B cell (primary cell): ENCODE measurements around the gene MYOM1. TPM values are rescaled to one million over a fixed set of nuclear protein-coding genes. Genes with fewer than 3 reads are reported as not detected.

Experiments
- ATAC-seq: fragments of 200-7000 bp; cut with Tn5 transposase; one replicate; pipeline ENCODE4 v1.10.0; 2021; ENCODE audit warnings: low read depth, mild to moderate bottlenecking, moderate number of reproducible peaks, moderate library complexity
- CTCF ChIA-PET: fragments of 350-600 bp; sonication (Branson Sonifier 250); formaldehyde crosslinking; loops from one replicate; lab custom pipeline; 2021; ENCODE audit warnings: antibody characterized with exemption, inconsistent platforms; lab: Charles Lee
- POLR2A ChIA-PET: fragments of 350-600 bp; sonication (Branson Sonifier 250); formaldehyde crosslinking; loops from one replicate; lab custom pipeline; 2021; ENCODE audit warnings: antibody characterized with exemption; lab: Charles Lee
- DNase-seq: peaks from one replicate; pipeline ENCODE4 v3.0.0; 2013
- H2AFZ ChIP-seq: 2 replicates; pipeline ENCODE4 v1.6.1; 2012; ENCODE audit warnings: mild to moderate bottlenecking, low read depth, low read length; ENCODE audit not compliant: insufficient read depth, poor library complexity, severe bottlenecking
- H3K27ac ChIP-seq, 2 donors: 1 replicate in 1 of 2; 2 replicates in 1 of 2; pipeline ENCODE4 v1.5.1; 2012 to 2013; ENCODE audit warnings: low read length in 2 of 2, mild to moderate bottlenecking in 2 of 2, moderate library complexity in 1 of 2
- H3K27me3 ChIP-seq, 4 experiments: fragments of 200-600 bp in 1 of 4; sonication (generic) in 1 of 4; replicated peaks in 1 of 4; 1 replicate in 2 of 4; 2 replicates in 2 of 4; pipeline versions ENCODE4 v1.6.1 to v1.7.0; 2013 to 2016; ENCODE audit warnings: low read length in 3 of 4, mild to moderate bottlenecking in 2 of 4, mixed read lengths in 1 of 4, moderate library complexity in 1 of 4; ENCODE audit not compliant: insufficient read depth in 4 of 4, control insufficient read depth in 3 of 4; ENCODE audit errors: control extremely low read depth in 1 of 4
- H3K36me3 ChIP-seq, 2 experiments: replicated peaks in 1 of 2; 1 replicate in 1 of 2; 2 replicates in 1 of 2; pipeline versions ENCODE4 v1.6.1 to v1.7.1; 2013; ENCODE audit warnings: low read length in 1 of 2; ENCODE audit not compliant: insufficient read depth in 2 of 2, control insufficient read depth in 1 of 2; ENCODE audit errors: control extremely low read depth in 1 of 2, extremely low read depth in 1 of 2
- H3K4me1 ChIP-seq, 2 donors: fragments of 200-600 bp in 1 of 2; sonication (generic) in 1 of 2; 1 replicate in 1 of 2; 2 replicates in 1 of 2; pipeline versions ENCODE4 v1.5.1 to v1.6.1; 2013 to 2017; ENCODE audit warnings: low read length in 2 of 2; ENCODE audit not compliant: control insufficient read depth in 2 of 2, insufficient read depth in 2 of 2
- H3K4me2 ChIP-seq: replicated peaks from 2 replicates; pipeline ENCODE3; 2012; ENCODE audit warnings: mild to moderate bottlenecking, low read depth, low read length; ENCODE audit not compliant: poor library complexity, severe bottlenecking
- H3K4me3 ChIP-seq, 5 experiments: fragments of 200-600 bp in 1 of 5; sonication (generic) in 1 of 5; 1 replicate in 3 of 5; 2 replicates in 2 of 5; pipeline versions ENCODE4 v1.5.1 to v1.7.0; 2011 to 2016; ENCODE audit warnings: low read length in 4 of 5, mild to moderate bottlenecking in 4 of 5, low read depth in 2 of 5, control low read depth in 1 of 5, moderate library complexity in 1 of 5; ENCODE audit not compliant: insufficient read depth in 1 of 5; ENCODE audit errors: control extremely low read depth in 1 of 5, extremely low read depth in 1 of 5
- H3K79me2 ChIP-seq: fragments of 200-600 bp; sonication (generic); one replicate; pipeline ENCODE4 v1.6.0; 2016; ENCODE audit warnings: low read length; ENCODE audit not compliant: control insufficient read depth, insufficient read depth
- H3K9ac ChIP-seq: fragments of 200-600 bp; sonication (generic); 2 replicates; pipeline ENCODE4 v1.6.1; 2017; ENCODE audit warnings: mild to moderate bottlenecking, low read length, moderate library complexity
- H3K9me3 ChIP-seq, 3 donors: one replicate each; pipeline versions ENCODE4 v1.6.1 to v1.7.1; 2013; ENCODE audit warnings: low read length in 2 of 3; ENCODE audit not compliant: control insufficient read depth in 2 of 3, insufficient read depth in 1 of 3; ENCODE audit errors: control extremely low read depth in 1 of 3
- H4K20me1 ChIP-seq: 2 replicates; pipeline ENCODE4 v1.6.0; 2012; ENCODE audit warnings: mild to moderate bottlenecking, low read length; ENCODE audit not compliant: insufficient read depth, control insufficient read depth, poor library complexity, severe bottlenecking
- H3K27ac Mint-ChIP-seq: one replicate; pipeline ENCODE4 v1.8.0; 2021; ENCODE audit warnings: mixed read lengths
- H3K27me3 Mint-ChIP-seq: one replicate; pipeline ENCODE4 v1.8.0; 2021; ENCODE audit warnings: mixed read lengths
- H3K4me1 Mint-ChIP-seq: one replicate; pipeline ENCODE4 v1.8.0; 2021; ENCODE audit warnings: mixed read lengths
- H3K4me3 Mint-ChIP-seq: one replicate; pipeline ENCODE4 v1.8.0; 2021; ENCODE audit warnings: mixed read lengths
- H3K9me3 Mint-ChIP-seq: one replicate; pipeline ENCODE4 v1.8.0; 2022; ENCODE audit warnings: mixed read lengths; ENCODE audit not compliant: insufficient read depth
- CTCF ChIP-seq: fragments of 200-600 bp; IDR thresholded peaks from one replicate; pipeline ENCODE4 v1.8.0; 2022; ENCODE audit warnings: antibody characterized with exemption, mild to moderate bottlenecking
- EZH2 ChIP-seq: IDR thresholded peaks from 2 replicates; pipeline ENCODE4 v1.6.1; 2012; ENCODE audit warnings: borderline replicate concordance, low read depth, mild to moderate bottlenecking, moderate library complexity, low read length; ENCODE audit not compliant: insufficient read depth, poor library complexity, severe bottlenecking
- WGBS: methylation state at CpG from one replicate; pipeline ENCODE4 v1.1.5; 2013; ENCODE audit warnings: missing lambda C conversion rate; ENCODE audit not compliant: insufficient coverage; 5-methylcytosine and 5-hydroxymethylcytosine counted together
- intact Hi-C: fragments of 100-400 bp; cut with micrococcal nuclease; formaldehyde crosslinking; loops from one replicate; pipeline ENCODE4 v1.10.0; 2022
- polyA plus RNA-seq: library from polyadenylated mRNA; depleted of rRNA; stranded (reverse); fragments of >200 nt; gene quantifications from 2 replicates; pipeline ENCODE4 v1.2.3, GENCODE V29; 2012
- total RNA-seq, 2 donors: library from RNA; stranded (reverse); fragments of 120-200 nt in 1 of 2; gene quantifications; 1 replicate in 1 of 2; 2 replicates in 1 of 2; pipeline versions ENCODE4 v1.2.3 to v1.2.4, GENCODE V29; 2013 to 2022

Gene MYOM1
- total and polyA plus RNA-seq, 2 donors (not counting 1 experiment from before 2014, with no cell fraction given) = 1.5 to 12.8 TPM

DNA sequence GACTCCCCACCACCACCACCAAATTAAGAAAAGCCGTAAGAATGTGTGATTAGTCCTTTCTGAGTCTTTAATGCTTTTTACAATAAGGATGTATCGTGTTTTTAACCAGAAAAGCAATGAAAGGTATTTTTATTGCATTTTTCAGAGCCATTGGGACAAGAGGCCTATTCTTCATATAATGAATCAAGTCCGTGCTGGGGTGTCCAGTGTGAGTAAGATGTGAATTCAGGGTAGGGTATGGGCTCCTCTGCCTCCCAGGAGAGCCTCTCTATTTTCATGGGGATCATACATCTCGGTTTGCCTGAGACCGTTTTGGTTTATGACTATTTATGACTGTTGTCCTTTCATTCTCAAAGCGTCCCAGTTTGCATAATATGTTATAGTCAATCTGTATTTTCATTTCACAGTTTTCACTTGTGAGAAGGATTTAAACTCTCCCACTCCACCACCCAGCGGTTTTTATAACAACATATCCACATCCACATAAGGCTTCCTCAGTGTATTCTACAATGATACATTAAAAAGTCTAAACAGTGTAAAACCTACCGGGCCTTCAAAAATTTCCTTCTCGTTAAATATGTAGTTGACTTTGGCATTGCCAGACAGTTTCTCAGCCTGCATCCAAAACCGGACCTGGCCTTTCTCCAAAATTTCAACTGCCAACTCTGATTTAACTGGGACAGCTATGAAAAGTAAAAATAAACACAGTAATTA is 126.0 kb downstream of the MYOM1 start:
- TF ChIP-seq CTCF = no peak
- no peak for TF ChIP-seq EZH2
- ATAC-seq (no peak), DNase-seq (no peak)
- no peaks in the 10 kb centered on the region for H3K36me3 ChIP-seq
- H3K4me1 Mint-ChIP-seq = no peaks in the 10 kb centered on the region
- no peak overlapping the region for H3K4me3 Mint-ChIP-seq
- no peak overlapping the region for H3K4me2 ChIP-seq
- H4K20me1 ChIP-seq = no peaks in the 10 kb centered on the region
- no peaks in the 10 kb centered on the region for H3K27me3 ChIP-seq
- H3K27ac Mint-ChIP-seq = no peak overlapping the region
- H3K27ac ChIP-seq = no peak overlapping the region
- ChIA-PET CTCF (no interaction called here), POLR2A (no interaction called here)
- H3K27me3 Mint-ChIP-seq = no peaks in the 10 kb centered on the region
- WGBS = 100% methylated on average over 1 of the region's 10 CpGs
- no peaks in the 10 kb centered on the region for H3K9me3 ChIP-seq
- no peaks in the 10 kb centered on the region for H3K4me1 ChIP-seq
- no peak overlapping the region for H3K9ac ChIP-seq
- no peaks in the 10 kb centered on the region for H3K79me2 ChIP-seq
- H3K4me3 ChIP-seq = no peak overlapping the region
- H2AFZ ChIP-seq = no peak overlapping the region
- no peaks in the 10 kb centered on the region for H3K9me3 Mint-ChIP-seq
- intact Hi-C loops = no loop called here

DNA sequence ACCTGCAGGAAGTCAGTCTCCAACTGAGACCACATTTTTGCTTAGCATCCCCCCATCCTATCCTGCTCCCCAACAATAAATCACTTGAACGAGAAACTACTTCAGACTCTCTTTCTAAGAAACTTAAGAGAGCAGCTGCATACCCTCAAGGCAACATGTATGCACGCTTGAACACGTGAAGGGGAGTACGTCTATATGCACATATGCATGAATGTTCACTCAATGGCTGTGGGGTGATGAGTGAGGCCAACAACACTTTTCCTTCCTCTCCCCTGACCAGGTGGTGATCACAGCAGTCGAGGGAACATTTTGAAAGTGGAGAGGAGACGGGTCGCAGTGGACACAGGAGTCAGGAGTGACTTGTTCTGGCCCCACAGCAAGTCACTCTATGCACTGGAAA is 127.0 kb downstream of the MYOM1 start:
- ChIA-PET CTCF (no interaction called here), POLR2A (no interaction called here)
- no peaks in the 10 kb centered on the region for H3K27me3 ChIP-seq
- TF ChIP-seq EZH2 = no peak
- no peak for TF ChIP-seq CTCF
- H3K4me3 Mint-ChIP-seq = no peak overlapping the region
- H3K9ac ChIP-seq = no peak overlapping the region
- H3K36me3 ChIP-seq = no peaks in the 10 kb centered on the region
- no peak overlapping the region for H3K4me2 ChIP-seq
- DNase-seq (no peak), ATAC-seq (no peak)
- H2AFZ ChIP-seq = no peak overlapping the region
- 53% methylated on average over 3 of the region's 7 CpGs for WGBS
- intact Hi-C loops = no loop called here
- no peaks in the 10 kb centered on the region for H3K4me1 ChIP-seq
- H3K79me2 ChIP-seq = no peaks in the 10 kb centered on the region
- H3K9me3 ChIP-seq = no peaks in the 10 kb centered on the region
- H3K9me3 Mint-ChIP-seq = no peaks in the 10 kb centered on the region
- H3K27ac ChIP-seq = no peak overlapping the region
- H4K20me1 ChIP-seq = no peaks in the 10 kb centered on the region
- H3K27ac Mint-ChIP-seq = no peak overlapping the region
- H3K4me3 ChIP-seq = no peak overlapping the region
- H3K4me1 Mint-ChIP-seq = no peaks in the 10 kb centered on the region
- no peaks in the 10 kb centered on the region for H3K27me3 Mint-ChIP-seq
